Measurements from ENCODE around the gene FAM72D. TPM values are rescaled to one million over a fixed set of nuclear protein-coding genes. Genes with fewer than 3 reads are reported as not detected.
"Not testable (repeated sequence)": the region's sequence is repeated elsewhere in the genome, so short reads cannot be mapped to it uniquely, and the experiment has no call there.

FAM72D gene
- total RNA-seq, 1 experiment from 2014 or later, result 9.8 TPM

DNA sequence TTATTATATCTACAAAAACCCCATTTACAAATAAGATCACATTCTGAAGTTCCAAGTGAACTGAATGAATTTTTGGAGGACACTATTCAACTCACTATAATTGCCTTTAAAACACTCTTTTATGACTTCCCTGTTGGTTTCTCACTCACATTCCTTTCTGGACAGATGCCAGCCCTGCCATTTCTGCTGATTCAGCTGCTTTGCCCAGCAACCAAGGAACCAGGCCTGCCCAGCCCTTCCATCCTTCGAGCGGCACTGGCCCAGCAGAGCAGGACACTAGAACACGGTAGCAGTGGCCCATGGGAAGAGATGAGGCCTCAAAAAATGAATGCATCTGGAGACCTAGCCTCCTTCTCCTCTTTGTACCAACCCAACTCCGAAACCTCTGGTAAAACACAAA, 50.5 kb downstream of the FAM72D start:
- not testable (repeated sequence) for DNase-seq (ENCODE audit: low read depth)

DNA sequence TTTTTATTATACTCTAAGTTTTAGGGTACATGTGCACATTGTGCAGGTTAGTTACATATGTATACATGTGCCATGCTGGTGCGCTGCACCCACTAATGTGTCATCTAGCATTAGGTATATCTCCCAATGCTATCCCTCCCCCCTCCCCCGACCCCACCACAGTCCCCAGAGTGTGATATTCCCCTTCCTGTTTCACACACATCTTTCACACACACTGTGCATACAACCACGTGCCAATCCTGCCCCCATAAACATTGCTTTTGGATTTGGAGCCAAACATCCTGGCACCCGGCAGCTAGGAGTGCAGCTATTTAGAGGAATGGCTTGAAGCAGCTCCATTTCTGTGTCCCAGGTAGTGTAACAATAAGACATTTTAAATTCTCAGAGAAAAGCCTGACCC, 51.4 kb downstream of the FAM72D start:
- not testable (repeated sequence) for DNase-seq (ENCODE audit: low read depth)

DNA sequence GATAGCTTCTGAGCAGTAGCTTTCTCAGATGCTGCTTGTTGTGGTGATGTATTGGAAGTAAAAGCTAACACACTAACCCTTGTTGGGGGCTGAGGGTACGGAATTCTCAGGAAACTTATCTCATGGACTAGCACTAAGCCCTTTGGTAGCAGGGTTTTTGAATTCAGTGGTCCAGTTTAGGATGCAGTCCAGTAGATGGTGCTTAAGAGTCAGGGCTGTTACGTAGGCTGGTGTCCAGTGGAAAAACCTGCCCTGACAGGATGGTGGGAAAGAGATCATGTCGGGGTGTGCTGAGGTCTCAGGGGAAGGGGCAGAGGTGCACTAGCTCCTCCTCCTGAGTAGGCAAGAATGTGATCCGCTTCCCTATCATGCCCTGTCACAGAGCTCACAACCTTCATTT, 59.6 kb downstream of the FAM72D start:
- not testable (repeated sequence) for DNase-seq (ENCODE audit: low read depth)

DNA sequence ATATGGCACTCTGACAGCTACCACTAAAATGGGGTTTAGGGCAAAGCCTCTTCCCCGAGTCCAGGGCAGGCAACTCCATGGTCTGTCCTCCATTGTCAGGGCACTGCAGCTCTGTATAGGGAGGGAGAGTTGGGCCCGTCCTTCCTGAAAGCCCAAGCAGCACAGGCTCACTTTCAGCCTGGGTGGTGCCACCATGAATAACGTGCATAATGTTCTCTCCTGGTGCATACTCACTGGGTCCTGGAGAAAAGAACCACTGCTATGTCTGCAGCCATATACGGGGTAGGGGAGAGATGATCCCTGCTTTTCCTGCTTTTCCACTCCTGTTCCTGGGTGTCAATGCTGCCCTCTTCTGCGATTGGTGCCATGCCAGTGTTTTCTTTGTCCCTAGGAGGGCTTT, 60.1 kb downstream of the FAM72D start:
- DNase-seq (ENCODE audit: low read depth), result not testable (repeated sequence)

DNA sequence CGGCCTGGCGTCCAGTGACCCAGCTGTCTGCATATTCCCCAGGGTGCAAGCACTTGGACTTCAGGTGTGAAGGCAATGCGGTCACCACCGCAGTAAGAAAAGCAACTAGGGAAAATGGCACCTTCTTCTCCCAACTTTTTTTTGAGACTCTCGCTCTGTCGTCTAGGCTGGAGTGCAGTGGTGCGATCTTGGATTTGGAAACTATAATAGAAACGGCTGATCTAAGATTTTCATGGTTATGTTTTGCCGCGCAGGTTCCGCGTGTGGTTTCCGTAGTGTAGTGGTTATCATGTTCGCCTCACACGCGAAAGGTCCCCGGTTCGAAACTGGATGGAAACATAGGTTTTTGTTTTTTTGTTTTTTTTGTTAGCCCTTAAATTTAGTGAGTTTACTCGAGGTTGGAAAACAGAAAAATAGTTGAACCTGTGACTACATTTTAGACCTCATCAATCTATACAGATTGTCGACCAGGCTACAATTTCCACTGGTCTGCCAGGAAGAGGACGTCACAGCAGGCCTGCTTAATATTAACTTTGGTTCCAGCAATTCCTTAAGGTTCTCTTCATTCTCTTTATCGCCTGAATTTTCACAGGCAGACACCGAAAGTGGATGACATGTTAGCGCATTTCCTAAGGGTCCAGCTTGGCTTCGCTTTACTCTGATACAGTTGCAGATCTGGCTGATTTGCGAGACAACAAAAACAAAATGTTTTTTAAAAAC, 61.3 kb downstream of the FAM72D start:
- peak; percentile 41 for DNase-seq (ENCODE audit: low read depth)

DNA sequence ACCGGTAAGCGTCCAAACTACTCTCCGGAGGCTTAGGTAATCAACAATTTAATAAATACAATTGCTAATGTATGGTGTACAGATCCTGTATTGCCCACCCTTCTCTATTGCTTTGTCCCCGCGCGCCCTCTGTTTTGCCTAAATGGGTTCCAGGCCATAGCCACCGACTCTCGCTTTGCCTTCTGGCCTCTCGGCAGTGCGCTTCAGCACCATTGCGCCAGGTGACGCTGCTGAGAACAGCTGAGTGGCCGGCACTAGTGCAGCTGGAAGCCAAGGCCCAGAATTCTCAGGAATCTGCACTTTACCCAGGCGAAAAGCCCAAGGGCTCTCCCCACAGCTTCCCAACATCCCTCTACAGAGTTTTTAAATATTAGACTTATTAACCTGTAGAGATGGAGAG, 61.9 kb downstream of the FAM72D start:
- not testable (repeated sequence) for DNase-seq (ENCODE audit: low read depth)

DNA sequence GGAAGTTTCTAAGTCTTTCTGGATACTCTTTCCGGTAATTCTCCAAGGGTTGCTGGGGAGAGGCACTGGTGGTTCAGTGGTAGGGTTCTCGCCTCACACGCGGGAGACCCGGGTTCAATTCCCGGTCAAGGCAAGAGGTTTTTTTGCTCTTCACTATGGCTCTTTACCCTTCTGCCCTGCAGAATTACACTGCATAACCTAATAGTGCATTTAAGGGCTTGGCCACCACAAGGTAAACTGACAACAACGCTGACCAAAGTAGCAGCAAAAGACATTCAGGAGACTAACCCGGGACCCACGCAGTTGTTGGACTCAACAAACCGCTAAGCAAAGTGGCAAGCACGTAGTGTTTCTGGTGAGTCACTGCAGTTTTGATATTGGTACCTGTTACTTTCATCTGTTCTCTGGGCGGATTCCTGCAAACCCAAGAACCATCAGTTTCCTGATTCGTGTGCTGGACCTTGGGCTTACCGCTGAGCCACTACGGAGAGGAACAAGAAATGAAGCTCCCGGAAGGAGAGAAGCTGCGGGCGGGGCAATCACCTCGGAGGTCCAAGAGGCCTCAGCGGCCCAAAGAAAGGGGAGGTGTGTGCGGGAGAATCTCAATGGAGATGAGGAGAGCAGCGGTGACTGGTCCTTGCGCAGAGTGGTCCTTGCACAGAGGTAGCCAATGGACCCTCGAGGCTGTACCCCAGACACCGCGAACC, 65.4 kb downstream of the FAM72D start:
- DNase-seq (ENCODE audit: low read depth), result not testable (repeated sequence)

Other genes starting within 250 kb of the FAM72D start
- gene SRGAP2B, start 646 bp upstream of the FAM72D start, total RNA-seq (2014; rRNA removed; shearing (Covaris generic)), result 34.9 and 37.8 TPM in 2 replicates
- gene PPIAL4D, start 146.2 kb downstream of the FAM72D start, total RNA-seq (2014; rRNA removed; shearing (Covaris generic)), result not detected in 2 replicates